ENCODE data around the gene TDO2.

GRCh38 chr4:155946486-155946885, 43.0 kb downstream of the TDO2 start:
- TF ChIP-seq SUZ12 (IDR thresholded peaks at IDR 0.05; ENCODE audit: extremely low read depth, insufficient read depth, insufficient read length) (no peak), ZNF274 (IDR thresholded peaks at IDR 0.05; ENCODE audit: low read depth, low read length) (no peak), YY1 (IDR thresholded peaks at IDR 0.05; ENCODE audit: insufficient read depth, insufficient read length) (no peak)
